ENCODE data around the gene SRP68. TPM values are rescaled to one million over a fixed set of nuclear protein-coding genes. Genes with fewer than 3 reads are reported as not detected.

The SRP68 gene
- total and polyA plus RNA-seq, 9 of the 15 experiments (the other 6 are each of a cell fraction or from before 2014, with no cell fraction given) = 29.4 to 92.6 (median 36.2) TPM

- Histone ChIP-seq H3K9ac (ENCODE audit: insufficient read depth in 1 of 2, low read depth in 2 of 2, low read length in 2 of 2) (peak within 1 kb of the TSS in 1 of 2 experiments; percentile 86; a peak in 2 of 4 replicates), H2AFZ (ENCODE audit: low read depth, low read length) (peak within 1 kb of the TSS; percentile 80), H3K4me1 (replicated peaks in 1 of 2; ENCODE audit: control insufficient read depth in 2 of 2, insufficient read depth in 2 of 2, low read length in 2 of 2) (peaks cover 2 to 19% of the 10 kb centered on the region in 2 experiments; a peak in 4 of 5 replicates), H3K9me1 (ENCODE audit: control insufficient read depth, insufficient read depth, low read length) (no peaks in the 10 kb centered on the region), H4K20me1 (replicated peaks; ENCODE audit: control insufficient read depth, insufficient read depth, low read length) (no peaks in the 10 kb centered on the region), H3K27ac (ENCODE audit: extremely low read depth, low read depth, low read length) (no peak within 1 kb of the TSS), H3K36me3 (ENCODE audit: control insufficient read depth, insufficient read depth, low read length) (peaks cover 16% of the 10 kb centered on the region; the same call in 2 of the 3 replicates), H3K4me3 (no peak within 1 kb of the TSS), H3K27me3 (ENCODE audit: control insufficient read depth in 2 of 2, insufficient read depth in 2 of 2, low read length in 2 of 2) (no peaks in the 10 kb centered on the region), H3K79me2 (ENCODE audit: control insufficient read depth, insufficient read depth, low read length) (no peaks in the 10 kb centered on the region), H3K9me3 (replicated peaks; ENCODE audit: control insufficient read depth, insufficient read depth, low read depth, low read length) (no peaks in the 10 kb centered on the region), H3K4me2 (ENCODE audit: insufficient read depth, low read length) (no peak within 1 kb of the TSS)
- peak; percentile 45 for ATAC-seq
- no peak for DNase-seq (ENCODE audit: extremely low read depth in 1 of 4, low spot score in 3 of 4)
- BruUV-seq (replicated peaks) = no TSS peak
- WGBS (ENCODE audit: insufficient coverage, low coverage, missing lambda C conversion rate) = 61% methylated on average over 10 of the region's 21 CpGs
- in situ Hi-C loops (cut with MboI) = loop anchor here (10.0 kb wide), 1 partner anchor 226 kb away; a partner anchor contains a TSS
- ChIA-PET CTCF (ENCODE audit: low intra/inter-chr PET ratio) (interaction anchor here (0.7 to 1.7 kb wide), 2 partner anchors 278 to 298 kb away, joined by 3 to 5 read pairs; no protein-coding TSS in a partner anchor), POLR2A (interaction anchor here (0.6 to 1.3 kb wide), 6 partner anchors 9 to 418 kb away, joined by 3 to 9 read pairs (median 4); partner anchors contain the start of gene MRPL38)
- no peak for FAIRE-seq
- no peak for TF ChIP-seq E2F5 (CRISPR knock-in tag; IDR thresholded peaks at IDR 0.05)
- TF ChIP-seq ZBTB7A (IDR thresholded peaks at IDR 0.05; ENCODE audit: borderline replicate concordance, control insufficient read depth, low read depth, low read length) = peak; percentile 77
- no peak for TF ChIP-seq NR2C2 (CRISPR knock-in tag; IDR thresholded peaks at IDR 0.05)
- TF ChIP-seq NR2C2 (tag; IDR thresholded peaks at IDR 0.05) = peak; percentile 85
- peak; percentile 75 for TF ChIP-seq NR2C1 (IDR thresholded peaks at IDR 0.05)
- peak; percentile 80 for TF ChIP-seq NR2C1 (tag; IDR thresholded peaks at IDR 0.05)
- intact Hi-C loops (cut with micrococcal nuclease) = loop anchor here (10.0 kb wide), 1 partner anchor 246 kb away; no protein-coding TSS in a partner anchor
Observed at GRCh38 chr17:76000755-76001521, 71.4 kb downstream of the SRP68 start, which contains the start of gene CDK3. Gene CDK3, plus strand, starts transcription at chr17:76000855. Its CDS starts 571 bp downstream, at chr17:76001426.
